Right atrium auricular region (tissue), 2 donors: ENCODE results near the gene NTPCR. TPM values are rescaled to one million over a fixed set of nuclear protein-coding genes. Genes with fewer than 3 reads are reported as not detected.

Experiments used
- DNase-seq: peaks from one replicate; pipeline ENCODE4 v3.0.0-alpha.2; 2019; ENCODE audit warnings: low spot score
- H3K27ac ChIP-seq, 2 donors: fragments of 200-600 bp; sonication (generic); 1 replicate in 1 of 2; 2 replicates in 1 of 2; pipeline ENCODE4 v1.5.1; 2016 to 2019
- H3K27me3 ChIP-seq, 2 donors: fragments of 200-600 bp; sonication (generic); one replicate each; pipeline versions ENCODE4 v1.5.1 to v1.6.0; 2017 to 2019
- H3K36me3 ChIP-seq: fragments of 200-600 bp; sonication (generic); one replicate; pipeline ENCODE4 v1.5.1; 2016
- H3K4me1 ChIP-seq, 2 donors: fragments of 200-600 bp; sonication (generic); one replicate each; pipeline versions ENCODE4 v1.5.1 to v1.6.0; 2017 to 2019
- H3K4me3 ChIP-seq, 2 donors: fragments of 200-600 bp; sonication (generic); 1 replicate in 1 of 2; 2 replicates in 1 of 2; pipeline ENCODE4 v1.5.1; 2017 to 2019; ENCODE audit warnings: mild to moderate bottlenecking in 1 of 2, moderate library complexity in 1 of 2
- H3K9me3 ChIP-seq, 2 donors: fragments of 200-600 bp; sonication (generic); one replicate each; pipeline ENCODE4 v1.5.1; 2019
- total RNA-seq, 2 donors: library from RNA; depleted of rRNA; stranded (reverse); fragments of >200 nt; gene quantifications; one replicate each; pipeline ENCODE4 v1.1.0, GENCODE V29; 2016
- TF ChIP-seq, protein P1 (sequence below), 2 donors: fragments of 200-600 bp; sonication (generic); IDR thresholded peaks; one replicate each; pipeline ENCODE4 v1.5.1; 2019; ENCODE audit warnings: antibody characterized with exemption in 2 of 2

Gene NTPCR
- total RNA-seq, 2 donors from 2014 or later, result 27.3 to 39.3 TPM

DNA sequence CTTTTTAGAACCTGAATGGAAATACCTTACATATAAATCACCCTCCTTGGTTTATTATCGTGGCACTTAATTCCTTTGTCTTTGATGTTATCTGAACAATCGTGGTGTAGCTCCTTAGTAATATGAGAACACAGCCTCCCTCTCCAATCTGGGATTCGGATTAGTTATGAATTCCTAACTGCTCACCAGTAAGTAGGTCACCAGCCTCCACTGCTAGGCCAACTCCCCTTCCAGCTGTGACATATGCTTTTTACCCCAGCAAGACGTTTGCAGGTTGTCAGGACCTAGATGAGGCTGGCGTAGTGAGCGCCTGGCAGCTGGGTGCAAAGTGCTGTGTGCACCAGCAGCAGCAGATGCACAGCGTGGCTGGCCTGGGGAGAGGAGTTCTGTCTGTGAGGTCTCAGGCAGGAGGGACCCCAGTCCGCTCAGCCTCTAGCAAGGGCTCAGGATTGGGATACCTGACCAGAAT is 38.2 kb downstream of the NTPCR start:
- Histone ChIP-seq H3K9me3 (peaks cover 0 to 3% of the 10 kb centered on the region in 2 donors), H3K4me1 (peaks cover 0 to 28% of the 10 kb centered on the region in 2 donors)
- TF ChIP-seq, protein P1, sequence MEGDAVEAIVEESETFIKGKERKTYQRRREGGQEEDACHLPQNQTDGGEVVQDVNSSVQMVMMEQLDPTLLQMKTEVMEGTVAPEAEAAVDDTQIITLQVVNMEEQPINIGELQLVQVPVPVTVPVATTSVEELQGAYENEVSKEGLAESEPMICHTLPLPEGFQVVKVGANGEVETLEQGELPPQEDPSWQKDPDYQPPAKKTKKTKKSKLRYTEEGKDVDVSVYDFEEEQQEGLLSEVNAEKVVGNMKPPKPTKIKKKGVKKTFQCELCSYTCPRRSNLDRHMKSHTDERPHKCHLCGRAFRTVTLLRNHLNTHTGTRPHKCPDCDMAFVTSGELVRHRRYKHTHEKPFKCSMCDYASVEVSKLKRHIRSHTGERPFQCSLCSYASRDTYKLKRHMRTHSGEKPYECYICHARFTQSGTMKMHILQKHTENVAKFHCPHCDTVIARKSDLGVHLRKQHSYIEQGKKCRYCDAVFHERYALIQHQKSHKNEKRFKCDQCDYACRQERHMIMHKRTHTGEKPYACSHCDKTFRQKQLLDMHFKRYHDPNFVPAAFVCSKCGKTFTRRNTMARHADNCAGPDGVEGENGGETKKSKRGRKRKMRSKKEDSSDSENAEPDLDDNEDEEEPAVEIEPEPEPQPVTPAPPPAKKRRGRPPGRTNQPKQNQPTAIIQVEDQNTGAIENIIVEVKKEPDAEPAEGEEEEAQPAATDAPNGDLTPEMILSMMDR (IDR thresholded peaks at IDR 0.05), result no peak

DNA sequence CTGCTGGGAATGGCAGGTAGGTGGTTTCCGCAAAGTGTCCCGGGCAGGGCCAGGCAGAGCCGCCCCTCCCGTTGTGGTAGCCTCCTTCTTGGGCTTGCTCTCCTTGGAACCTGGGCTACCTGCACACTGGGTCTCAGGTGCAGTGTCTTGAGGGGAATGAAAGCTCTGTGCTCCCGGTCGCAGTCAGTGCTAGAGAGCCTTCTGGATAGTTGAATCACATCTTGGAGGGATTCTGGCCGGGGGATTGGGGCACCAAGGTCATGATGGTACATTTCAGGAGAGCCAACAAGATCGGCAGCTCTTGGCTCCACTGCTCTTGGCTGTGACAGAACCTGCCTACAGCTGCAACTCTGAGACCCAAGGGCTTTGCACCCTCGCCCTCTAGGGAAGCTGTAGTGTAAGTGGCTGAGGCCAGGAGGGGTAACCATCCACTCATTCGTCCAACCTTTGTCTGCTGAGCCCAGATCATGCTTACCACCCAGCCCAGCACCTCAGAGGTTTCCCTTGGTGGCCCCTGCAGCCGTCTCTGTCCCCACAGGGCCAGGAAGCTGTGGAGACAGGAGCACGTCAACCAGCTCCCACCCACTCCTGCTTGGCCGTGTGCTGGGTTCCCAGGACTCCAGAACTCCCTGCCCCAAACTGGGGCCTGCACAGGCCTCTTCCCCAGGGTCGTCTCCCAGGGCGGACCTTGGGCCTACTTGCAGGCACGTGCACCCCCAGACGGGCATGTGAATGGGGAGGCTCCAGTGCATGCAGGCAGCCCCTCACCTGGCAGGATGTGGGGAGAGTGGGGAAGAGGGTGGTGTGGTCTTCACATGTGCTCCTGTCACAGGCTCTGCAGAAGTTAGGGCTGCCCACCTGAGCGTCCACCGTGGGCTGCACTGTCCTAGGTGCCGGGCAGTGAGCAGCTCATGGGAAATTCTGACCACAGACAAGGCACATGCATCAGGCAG is 40.0 kb downstream of the NTPCR start:
- TF ChIP-seq, protein P1 (IDR thresholded peaks at IDR 0.05), result no peak
- H3K27ac ChIP-seq, result no peak overlapping the region
- H3K4me1 ChIP-seq, result peaks cover 0 to 28% of the 10 kb centered on the region in 2 donors
- H3K4me3 ChIP-seq, result no peak overlapping the region
- H3K27me3 ChIP-seq, result no peaks in the 10 kb centered on the region
- peaks cover 0 to 6% of the 10 kb centered on the region in 2 donors for H3K9me3 ChIP-seq
- H3K36me3 ChIP-seq, result no peaks in the 10 kb centered on the region
- DNase-seq, result no peak

More for the DNA sequence above, 38.2 kb downstream of the NTPCR start:
- Histone ChIP-seq H3K4me3 (no peak overlapping the region), H3K27me3 (no peaks in the 10 kb centered on the region), H3K27ac (no peak overlapping the region), H3K36me3 (no peaks in the 10 kb centered on the region)
- DNase-seq, result no peak

DNA sequence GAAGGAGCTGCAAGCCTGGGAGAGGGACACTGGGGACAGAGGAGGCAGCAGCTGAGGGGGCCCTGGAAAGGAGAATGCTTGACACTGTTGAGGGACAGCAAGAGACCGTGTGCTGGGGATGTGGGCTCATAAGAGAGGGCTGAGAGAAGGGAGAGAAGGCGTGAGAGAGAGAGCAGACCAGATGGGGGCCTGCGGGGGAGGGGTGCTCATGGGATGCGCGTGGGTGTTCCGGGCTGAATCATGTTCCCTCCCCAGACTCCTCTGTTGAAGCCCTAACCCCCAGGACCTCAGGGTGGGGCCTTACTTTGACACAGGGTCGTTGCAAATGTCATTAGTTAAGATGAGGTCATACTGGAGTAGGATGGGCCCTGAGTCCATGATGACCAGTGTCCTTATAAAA is 40.8 kb downstream of the NTPCR start:
- DNase-seq, result no peak
- Histone ChIP-seq H3K4me3 (no peak overlapping the region), H3K4me1 (peaks cover 0 to 20% of the 10 kb centered on the region in 2 donors), H3K9me3 (peaks cover 0 to 6% of the 10 kb centered on the region in 2 donors), H3K27me3 (no peaks in the 10 kb centered on the region), H3K36me3 (no peaks in the 10 kb centered on the region), H3K27ac (no peak overlapping the region)
- TF ChIP-seq, protein P1 (IDR thresholded peaks at IDR 0.05), result no peak

DNA sequence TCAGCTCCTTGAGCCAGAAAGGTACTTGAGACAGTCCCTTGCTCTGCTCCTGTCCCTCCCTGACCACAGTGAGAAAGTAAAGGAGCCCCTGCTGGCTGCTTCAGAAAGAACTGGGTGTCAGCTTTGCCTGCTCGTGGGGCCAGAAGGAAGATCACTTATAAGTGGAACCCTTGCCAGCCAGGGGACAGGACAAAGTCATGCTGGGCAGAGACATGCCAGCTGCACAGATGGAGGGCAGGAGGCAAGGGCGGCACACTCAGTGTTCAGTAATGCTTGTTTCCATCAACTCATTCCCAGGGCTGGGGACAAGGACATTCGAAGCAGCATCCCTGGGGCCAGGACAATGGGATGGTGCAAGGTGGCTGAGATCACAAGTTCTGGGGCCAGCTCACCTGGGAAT is 41.8 kb downstream of the NTPCR start:
- peaks cover 0 to 6% of the 10 kb centered on the region in 2 donors for H3K9me3 ChIP-seq
- no peak overlapping the region for H3K4me3 ChIP-seq
- H3K27me3 ChIP-seq, result no peaks in the 10 kb centered on the region
- no peaks in the 10 kb centered on the region for H3K36me3 ChIP-seq
- no peak for DNase-seq
- H3K4me1 ChIP-seq, result peaks cover 0 to 12% of the 10 kb centered on the region in 2 donors
- H3K27ac ChIP-seq, result peak overlapping the region in 1 of 2 donors; percentile 19
- TF ChIP-seq, protein P1 (IDR thresholded peaks at IDR 0.05), result no peak

DNA sequence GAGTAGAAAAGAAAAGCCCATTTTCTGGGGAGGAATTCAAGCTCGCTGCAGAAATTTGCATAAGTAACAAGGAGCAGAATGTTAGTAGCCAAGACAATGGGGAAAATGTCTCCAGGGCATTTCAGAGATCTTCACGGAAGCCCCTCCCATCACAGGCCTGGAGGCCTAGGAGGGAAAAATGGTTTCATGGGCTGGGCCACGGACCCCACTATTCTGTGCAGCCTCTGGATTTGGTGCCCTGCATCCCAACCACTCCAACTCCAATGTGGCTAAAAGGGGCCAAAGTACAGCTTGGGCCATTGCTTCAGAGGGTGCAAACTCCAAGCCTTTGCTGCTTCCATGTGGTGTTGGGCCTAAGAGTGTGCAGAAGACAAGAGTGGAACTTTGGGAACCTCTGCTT is 43.1 kb downstream of the NTPCR start:
- DNase-seq, result no peak
- Histone ChIP-seq H3K27me3 (no peaks in the 10 kb centered on the region), H3K4me1 (peaks cover 0 to 11% of the 10 kb centered on the region in 2 donors), H3K4me3 (no peak overlapping the region), H3K9me3 (peaks cover 0 to 6% of the 10 kb centered on the region in 2 donors), H3K27ac (no peak overlapping the region), H3K36me3 (no peaks in the 10 kb centered on the region)
- TF ChIP-seq, protein P1 (IDR thresholded peaks at IDR 0.05), result no peak
